ENCODE results near the gene C17orf113.

C17orf113 gene

DNA sequence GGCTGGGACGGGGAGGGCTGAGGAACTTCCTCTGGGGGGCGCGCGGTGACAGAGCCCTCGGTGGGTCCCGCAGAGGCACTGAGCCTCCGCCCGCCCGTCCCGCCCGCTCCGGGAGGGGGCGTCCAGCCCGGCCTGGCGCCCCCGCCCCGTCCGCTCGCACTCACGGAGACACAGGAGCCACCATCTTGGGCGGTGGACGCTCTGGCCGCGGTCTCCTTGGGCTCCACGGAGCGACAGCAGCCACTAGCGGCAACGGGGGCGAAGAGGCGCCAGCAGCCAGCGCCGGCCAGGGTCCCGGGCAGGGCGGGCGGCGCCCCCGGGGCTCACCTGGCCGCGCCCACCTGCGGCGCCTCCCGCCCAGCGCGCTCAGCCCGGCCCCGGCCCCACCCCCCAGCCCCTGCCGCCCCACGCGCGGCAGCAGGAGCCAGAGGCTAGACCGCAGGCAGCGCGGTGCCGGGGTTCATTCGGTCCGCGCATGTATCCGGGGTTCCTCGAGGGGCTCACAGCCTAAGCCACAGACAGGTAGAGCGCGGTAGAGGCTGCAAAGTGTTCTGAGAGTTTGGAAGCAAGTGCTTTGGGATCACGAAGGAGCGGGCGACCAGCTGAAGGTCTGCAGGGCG lies at the start of gene C17orf113:
Gene C17orf113, minus strand, starts transcription at position 209 of the 620 bp plus-strand sequence. CDS start 7,225 bp downstream, outside the sequence.
- DNase-seq (ENCODE audit: low read depth in 2 of 2) = peak; percentile 8 to 27

DNA sequence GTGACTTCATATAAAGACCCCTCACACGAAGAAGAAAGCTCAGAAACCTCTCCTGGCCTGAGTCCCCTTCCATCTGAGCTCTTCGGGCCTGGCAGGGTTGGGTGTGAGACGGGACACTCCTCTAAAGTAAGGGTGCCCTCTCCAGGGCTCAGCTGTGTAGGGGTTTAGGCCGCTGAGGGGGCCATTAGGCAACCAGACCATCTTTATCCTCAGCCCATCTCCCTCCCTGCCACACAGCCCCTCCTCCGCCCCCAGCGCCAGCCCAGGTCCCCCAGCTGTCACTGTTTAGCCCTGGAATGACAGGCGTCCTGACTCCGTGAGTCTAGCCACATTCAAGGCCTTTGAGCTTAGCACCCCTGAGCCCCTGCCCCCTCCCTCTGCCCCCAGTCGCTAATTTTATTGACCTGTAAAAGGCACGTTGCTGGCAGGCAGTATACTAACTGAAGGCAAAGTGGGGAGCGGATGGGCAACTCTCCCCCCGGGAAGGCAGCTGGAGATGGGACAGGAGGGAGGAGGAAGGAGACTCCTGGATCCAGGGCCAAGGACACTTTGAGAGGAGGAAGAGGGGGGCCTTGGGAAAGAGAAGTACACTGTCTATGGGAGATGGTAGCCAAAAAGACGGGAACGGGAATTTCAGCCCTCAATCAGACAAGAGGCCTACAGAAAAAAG lies 48.5 kb upstream of the C17orf113 start:
- no peak for DNase-seq (ENCODE audit: low read depth in 2 of 2)

DNA sequence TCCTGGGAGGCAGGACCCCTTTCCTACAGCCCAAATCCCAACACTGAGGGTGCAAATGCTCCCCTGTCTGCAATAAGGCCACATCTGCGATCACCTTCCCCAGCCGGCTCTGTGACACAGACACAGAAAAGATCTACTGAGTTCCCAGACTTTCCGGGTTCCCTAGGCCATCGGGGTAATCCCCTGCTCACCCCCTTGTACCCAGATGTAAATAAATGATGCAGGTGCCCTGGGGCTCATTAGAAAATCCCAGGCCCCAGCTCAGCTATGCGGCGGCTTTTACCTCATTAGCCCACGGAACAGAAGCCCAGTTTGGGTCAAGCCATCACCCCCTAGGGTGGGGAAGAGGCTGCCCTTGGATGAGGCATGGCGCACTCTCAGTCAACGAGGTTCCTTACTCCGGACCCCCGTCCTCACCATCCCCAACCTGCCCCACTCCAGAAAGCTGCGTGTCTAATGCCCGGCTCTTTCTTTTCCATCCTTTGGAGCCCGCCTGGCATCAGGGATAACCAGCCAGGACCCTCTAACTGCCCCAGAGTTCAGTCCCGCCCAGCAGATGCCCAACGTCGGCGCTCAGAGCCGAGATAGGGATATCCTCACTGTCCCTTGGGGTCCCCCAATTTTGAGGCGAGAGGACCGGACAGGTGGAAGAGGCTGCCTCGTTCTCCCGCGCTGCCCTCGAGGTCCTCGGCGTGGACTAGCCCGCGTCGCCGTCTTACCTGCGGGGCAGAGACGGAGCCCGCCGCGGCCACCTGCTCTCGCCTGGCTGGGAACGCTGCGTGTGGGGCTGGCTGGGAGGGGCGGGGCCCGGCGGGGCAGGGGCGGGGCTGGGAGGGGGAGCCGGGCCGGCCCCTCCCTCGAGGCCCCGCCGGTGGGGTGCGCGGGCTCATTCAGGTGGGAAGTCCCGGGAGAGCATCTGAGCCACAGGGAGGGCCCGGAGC lies 47.6 kb upstream of the C17orf113 start, which contains the start of gene ZNF385C:
Gene ZNF385C, minus strand, starts transcription at position 783 of the 941 bp plus-strand sequence. CDS start 35,417 bp downstream, outside the sequence.
- DNase-seq (ENCODE audit: low read depth in 2 of 2) = no peak

DNA sequence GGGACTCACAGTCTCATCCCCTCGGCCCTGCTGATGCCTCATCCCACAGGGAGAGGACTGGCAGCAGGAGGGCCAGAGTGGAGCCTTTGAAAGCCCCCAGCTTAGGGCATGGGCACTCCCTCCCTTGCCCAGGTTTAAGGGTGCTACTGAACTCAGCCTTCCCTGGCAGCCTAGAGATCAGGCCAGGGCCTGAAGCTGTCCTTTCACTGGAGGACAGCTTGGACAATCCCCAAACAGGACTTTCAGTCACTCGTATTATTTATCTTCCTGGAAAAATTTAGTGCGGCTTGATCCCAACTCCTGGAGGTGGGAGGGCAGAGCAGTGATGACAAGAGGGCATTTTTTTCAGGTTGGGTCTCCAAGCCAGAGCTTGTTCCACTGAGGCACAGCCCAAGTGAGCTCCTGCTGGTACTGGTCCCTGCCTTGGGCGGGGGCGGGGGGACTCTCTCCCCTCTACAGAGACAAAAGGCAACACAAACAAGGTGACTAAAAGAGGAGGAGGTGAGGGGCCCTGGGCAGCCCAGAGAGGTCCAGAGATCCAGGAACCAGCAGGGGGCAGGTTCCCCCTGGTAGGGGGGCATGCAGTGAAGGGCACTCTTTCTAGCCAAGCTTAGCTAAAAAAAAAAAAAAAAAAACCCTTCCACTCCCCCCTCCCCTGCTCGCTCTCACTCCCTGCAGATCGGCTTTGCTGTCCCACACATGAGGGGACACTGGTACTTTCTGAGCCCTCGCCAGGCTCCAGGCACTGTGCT lies 46.1 kb upstream of the C17orf113 start:
- DNase-seq (ENCODE audit: low read depth in 2 of 2) = no peak

DNA sequence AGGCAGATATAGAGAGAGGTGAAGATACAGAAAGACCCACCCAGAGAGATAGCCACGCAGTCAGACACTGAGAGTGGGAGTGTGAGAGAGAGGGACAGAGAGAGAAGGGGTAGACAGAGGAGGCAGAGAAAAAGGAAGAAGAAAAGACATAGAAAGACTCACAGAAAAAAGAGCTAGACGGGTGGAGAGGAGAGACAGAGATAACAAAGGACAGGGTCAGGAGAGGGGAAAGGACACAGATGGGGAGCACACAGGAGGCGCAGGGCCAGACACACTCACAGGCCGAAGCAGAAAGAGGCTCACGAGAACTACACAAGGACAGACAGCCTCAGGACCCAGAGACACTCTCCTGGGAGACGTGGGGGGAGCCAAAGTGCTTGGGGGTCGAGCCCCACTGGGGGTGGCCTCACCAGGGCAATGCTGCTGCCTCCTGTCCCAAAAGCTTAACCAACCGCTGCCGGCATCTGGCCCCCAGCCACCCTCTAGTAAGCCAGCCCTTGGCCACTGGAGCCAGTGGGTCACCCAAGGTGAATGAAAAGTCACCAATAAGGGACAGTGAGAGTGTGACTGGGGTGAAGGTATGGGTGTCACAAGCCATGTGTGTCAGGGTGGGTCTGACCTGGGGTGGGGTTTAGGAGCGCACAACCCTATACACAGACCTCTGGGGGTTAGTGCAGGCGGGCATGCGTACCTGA lies 44.1 kb upstream of the C17orf113 start:
- no peak for DNase-seq (ENCODE audit: low read depth in 2 of 2)

DNA sequence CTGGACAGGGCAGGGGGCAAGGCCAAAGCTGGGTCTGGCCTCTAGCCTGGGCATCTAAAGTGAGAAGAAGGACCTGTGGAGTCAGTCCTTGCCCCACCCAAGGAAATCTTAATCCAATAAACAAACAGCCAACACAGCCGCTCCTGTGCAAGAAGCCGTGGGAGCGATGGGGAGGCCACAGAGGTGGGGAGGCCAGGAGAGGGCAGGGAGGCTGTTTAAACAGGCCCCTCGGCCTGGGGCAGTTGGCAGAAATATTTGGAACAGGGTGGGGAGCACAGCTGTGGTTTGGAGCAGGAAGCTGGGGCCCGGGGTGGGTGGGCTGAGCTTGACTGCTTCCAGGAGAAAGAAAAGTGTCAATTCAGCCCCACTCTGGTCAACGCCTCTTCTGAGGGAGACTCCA lies 42.5 kb upstream of the C17orf113 start:
- DNase-seq (ENCODE audit: low read depth in 2 of 2) = no peak

DNA sequence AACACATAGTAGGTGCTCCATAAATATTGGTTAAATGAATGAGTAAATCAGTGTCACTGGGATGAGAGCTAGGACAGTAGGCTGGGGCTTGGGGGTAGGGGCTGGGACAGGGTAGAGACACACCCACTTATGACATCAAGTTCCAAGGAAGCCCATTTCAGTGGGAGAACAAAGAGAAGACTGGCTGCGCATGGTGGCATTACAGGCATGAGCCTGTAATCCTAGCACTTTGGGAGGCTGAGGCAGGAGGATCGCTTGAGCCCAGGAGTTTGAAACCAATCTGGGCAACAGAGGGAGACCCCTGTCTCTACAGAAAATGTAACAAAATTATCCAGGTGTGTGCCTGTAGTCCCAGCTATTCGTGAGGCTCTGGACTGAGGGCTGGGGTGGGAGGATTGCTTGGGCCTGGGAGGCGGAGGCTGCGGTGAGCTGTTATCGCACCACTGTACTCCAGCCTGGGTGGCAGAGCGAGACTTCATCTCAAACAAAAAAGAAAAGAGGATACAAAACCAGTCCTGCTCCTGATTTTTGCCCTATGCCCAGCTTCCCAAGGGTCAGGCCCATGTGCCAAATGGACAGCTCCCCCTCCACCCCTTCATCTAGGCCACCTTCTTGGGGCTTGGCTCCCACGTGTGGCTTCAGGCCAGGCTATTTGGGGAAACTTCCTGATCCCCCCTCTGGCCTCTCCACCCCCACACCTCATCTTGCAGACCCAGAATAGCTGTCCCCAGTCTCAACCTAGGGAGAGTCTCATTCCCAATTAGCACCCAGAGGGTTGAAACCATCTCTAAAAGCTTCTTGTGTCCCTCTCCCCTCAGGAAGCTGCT lies 40.8 kb upstream of the C17orf113 start:
- no peak for DNase-seq (ENCODE audit: low read depth in 2 of 2)

DNA sequence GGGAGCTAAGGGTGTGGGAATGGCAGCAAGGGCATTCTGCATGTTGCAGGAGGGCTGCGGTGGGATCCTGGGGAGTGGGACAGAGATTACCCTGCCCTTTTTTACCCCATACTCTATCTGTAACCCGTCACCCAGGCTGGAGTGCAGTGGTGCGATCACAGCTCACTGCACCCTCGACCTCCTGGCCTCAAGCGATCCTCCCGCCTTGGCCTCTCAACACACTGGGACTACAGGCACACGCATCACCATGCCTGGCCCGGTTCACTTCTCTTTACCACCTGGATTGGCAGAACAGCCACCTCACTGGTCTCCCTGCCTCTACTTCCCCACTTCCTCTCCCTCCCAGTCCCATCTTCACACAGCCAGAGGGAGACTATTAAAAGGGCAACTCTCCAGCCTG lies 38.3 kb upstream of the C17orf113 start:
- no peak for DNase-seq (ENCODE audit: low read depth in 2 of 2)

DNA sequence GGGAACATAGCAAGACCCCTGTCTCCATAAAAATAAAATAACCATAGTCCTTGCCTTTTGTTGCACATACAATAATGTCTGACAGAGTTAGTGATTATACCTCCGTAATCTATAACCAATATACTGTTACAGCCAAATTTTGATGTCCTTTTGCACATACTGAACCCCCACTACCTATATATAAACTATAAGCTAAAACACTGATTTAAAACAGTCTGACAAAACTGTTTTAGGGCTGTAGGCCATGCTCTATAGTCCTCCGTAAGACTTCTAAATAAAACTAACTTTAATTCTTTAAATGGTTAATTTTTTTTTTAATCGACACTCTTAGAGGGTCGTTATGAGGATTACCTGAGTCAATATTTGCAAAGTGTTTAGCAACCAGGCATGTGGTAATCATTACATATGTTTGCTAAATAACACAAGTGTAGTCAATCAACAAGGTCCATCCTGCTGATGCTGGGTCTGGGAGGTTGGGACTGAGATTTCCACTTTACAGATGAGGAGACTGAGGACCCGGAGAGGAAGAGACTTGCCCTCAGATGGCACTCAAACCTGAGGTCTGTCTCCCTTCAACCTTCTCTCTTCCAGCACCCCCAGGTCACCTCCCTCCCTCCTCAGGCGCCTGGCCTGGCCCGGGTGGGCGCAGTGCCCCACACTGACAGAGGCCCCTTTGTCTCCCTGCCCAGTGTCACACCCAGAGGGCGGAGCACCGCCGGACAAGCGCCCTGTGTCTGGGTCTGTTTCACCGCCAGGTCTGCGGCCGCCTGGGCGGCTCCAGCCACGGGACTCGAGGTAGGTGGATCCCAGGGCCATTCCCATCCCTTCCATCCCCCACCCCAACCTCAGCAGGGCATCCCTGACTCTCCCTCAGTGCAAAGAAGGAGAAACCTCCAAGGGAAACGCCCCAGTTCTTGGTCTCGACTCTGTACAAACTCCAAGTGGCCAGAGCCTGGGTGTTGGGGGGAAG lies 37.6 kb upstream of the C17orf113 start:
- DNase-seq (ENCODE audit: low read depth in 2 of 2) = no peak

DNA sequence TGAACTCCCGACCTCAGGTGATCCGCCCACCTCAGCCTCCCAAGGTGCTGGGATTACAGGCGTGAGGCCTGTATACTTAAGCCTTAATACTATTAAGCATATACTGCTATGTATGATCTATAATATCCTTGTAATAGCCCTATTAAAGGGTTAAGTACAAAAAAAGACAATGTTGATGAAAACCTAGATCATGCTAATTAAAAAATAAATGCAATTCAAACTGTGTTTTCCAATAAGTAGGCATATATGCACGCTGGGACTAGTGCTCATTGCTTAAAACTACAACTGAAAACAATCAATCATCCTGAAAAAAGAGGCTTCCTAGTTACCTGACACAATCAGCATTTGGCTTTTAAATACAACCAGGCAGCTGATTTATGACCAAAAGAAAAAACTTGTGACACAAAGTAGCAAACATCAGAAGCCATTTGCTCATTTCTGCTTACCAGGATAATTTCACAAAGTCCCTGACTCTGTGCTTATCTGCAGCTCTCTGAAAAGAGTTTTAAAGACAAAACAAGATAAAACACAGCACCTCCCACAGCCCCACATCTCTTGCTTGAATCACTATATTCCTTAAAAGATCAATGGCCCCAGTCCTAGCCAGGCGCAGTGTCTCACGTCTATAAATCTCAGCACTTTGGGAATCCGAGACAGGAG lies 36.8 kb upstream of the C17orf113 start:
- no peak for DNase-seq (ENCODE audit: low read depth in 2 of 2)

DNA sequence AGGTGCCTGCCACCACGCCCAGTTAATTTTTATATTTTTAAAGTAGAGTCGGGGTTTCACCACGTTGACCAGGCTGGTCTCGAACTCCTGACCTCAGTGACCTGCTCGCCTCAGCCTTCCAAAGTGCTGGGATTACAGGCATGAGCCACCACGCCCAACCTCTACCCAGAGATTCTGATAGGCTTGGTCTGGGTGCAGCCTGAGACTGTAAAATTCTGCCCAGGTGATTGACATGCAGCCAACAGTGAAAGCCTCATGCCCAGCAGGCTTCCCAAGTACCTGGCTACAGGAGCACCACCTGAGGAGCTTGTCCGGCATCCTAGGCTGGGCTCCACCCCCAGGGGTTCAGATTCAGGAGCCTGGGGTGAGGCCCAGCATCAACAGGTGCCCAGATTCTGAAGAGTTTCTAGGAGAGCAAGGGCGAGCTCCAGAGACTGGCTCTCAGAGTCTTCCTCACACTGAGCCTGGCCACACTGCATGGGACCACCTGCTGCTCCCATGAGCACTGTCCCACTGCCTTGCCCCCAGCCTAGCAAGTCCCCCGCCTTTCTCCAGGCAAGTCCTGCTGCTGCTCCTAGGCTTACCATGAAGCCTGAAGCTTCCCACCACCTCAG lies 31.2 kb upstream of the C17orf113 start:
- DNase-seq (ENCODE audit: low read depth in 2 of 2) = no peak

DNA sequence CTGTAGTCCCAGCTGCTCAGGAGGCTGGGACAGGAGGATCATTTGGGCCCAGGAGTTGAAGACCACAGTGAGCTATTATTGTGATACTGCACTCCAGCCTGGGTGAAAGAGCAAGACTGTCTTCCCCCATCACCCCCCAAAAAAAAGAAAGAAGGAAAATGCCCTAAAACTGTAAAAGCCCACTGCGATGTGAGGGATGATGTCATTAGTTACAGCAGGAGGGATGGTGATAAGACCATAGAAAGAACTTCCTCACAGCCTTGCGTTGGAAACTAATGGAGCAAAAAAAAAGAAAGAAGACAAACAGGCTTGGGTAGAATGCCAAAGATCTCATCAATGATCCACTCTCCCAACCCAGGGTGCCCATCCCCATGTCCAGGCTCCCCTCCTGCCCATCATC lies 29.1 kb upstream of the C17orf113 start:
- no peak for DNase-seq (ENCODE audit: low read depth in 2 of 2)

DNA sequence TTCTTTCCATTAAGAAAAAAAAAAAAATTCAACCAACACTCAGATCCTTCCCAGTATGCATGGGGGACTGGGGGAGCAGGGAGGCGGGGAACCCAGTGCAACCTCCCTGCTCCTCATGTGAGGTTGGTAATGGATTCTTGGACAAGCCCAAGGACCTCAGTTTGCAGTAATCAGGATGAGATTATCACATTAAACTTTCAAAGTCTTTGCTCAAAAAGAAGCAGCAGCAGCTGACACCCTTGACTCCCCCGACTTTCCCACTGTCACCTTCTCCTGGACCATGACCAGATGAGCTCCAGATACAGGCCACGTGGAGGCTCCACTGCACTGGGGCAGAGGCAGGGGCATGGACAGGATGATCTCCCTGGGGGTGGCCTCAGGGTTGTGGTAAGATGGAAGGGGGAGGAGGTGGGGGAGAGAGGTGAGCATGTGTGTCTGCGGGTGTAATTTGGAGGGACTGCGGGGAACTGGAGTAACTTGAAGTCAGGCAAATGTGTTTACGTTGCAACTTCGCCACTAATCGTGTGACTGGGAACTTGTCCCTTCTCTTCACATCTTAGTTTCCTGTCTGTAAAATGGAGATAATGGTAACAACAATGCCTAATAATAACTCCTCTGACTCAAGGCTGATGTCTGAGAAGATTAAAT lies 28.1 kb upstream of the C17orf113 start:
- no peak for DNase-seq (ENCODE audit: low read depth in 2 of 2)

DNA sequence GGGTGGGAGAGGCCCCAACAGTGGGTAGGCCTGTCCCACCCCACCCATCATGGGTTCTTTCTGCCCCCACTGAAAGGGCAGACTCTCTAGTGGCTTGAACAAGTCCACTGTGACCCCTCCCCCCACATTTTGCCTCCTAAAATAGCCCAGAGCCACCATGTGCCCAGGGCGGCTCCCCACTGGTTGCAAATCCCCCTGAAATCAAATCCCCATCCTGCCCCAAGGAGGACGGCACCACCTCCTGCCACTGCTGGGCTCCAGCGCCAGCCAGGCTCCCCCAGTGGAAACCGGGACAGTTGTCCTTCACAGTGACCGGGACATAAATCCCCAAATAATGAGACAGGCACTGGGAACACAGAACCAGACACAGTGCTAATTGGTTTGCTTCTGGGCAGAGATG lies 27.4 kb upstream of the C17orf113 start:
- DNase-seq (ENCODE audit: low read depth in 2 of 2) = no peak

DNA sequence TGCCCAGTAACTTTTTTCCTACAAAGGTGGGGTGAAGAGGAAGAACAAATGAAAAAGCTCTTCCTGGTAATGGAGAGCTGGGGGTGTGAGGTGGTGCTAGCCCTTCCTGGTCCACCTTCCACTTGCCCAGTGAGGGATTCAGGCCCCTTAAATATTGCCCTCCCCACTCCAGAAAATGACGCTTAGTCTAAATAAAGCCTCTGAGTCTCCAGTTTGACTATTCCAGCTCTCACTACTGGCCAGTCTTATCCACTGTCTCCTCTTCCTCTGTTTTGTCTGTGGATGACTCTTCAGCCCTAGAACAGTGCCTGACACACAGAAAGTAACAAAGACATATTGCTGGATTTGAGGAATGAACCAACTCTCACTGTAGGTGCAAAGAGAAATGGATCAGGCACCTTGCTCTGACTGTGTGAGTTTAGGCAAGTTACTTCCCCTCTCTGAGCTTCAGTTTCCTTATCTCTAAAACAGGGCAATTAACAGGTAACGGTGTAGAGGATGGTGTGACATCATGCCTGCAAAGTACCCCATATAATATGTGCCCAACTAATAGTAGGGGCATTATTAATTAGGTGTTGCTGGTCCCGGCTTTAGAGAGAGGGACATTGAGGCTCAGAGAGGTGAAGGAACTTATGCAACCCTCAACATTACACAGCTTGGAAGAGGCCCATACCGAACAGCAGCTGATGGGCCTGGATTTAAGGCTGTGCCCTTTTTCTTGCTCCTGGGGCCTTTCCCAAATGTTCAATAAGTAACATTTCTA lies 26.6 kb upstream of the C17orf113 start:
- no peak for DNase-seq (ENCODE audit: low read depth in 2 of 2)

DNA sequence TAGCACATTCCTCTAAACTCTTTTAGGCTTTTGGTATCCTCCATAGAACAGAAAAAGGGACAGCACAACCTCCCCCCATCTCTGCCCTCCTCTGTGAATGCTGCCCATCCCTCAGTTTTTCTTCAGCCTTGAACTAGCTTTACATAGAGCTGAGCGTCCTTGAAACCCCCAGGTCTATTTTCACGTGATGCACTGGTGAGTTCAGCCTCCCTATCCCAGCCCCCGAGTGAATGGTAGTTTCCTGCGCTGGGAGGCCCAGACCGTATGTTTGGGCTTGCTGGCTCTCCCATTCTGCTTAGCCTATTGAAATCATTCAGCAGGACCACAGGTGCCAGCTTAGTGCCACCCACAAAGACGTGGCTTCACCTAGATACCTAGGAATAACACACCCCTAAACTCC lies 25.4 kb upstream of the C17orf113 start:
- DNase-seq (ENCODE audit: low read depth in 2 of 2) = no peak
